Right atrium auricular region (tissue), 2 donors: Measurements from ENCODE around the gene EID1. TPM values are rescaled to one million over a fixed set of nuclear protein-coding genes. Genes with fewer than 3 reads are reported as not detected.

ENCODE experiments used
- DNase-seq: peaks from one replicate; pipeline ENCODE4 v3.0.0-alpha.2; 2019; ENCODE audit warnings: low spot score
- H3K27ac ChIP-seq, 2 donors: fragments of 200-600 bp; sonication (generic); 1 replicate in 1 of 2; 2 replicates in 1 of 2; pipeline ENCODE4 v1.5.1; 2016 to 2019
- H3K27me3 ChIP-seq, 2 donors: fragments of 200-600 bp; sonication (generic); one replicate each; pipeline versions ENCODE4 v1.5.1 to v1.6.0; 2017 to 2019
- H3K36me3 ChIP-seq: fragments of 200-600 bp; sonication (generic); one replicate; pipeline ENCODE4 v1.5.1; 2016
- H3K4me1 ChIP-seq, 2 donors: fragments of 200-600 bp; sonication (generic); one replicate each; pipeline versions ENCODE4 v1.5.1 to v1.6.0; 2017 to 2019
- H3K4me3 ChIP-seq, 2 donors: fragments of 200-600 bp; sonication (generic); 1 replicate in 1 of 2; 2 replicates in 1 of 2; pipeline ENCODE4 v1.5.1; 2017 to 2019; ENCODE audit warnings: mild to moderate bottlenecking in 1 of 2, moderate library complexity in 1 of 2
- H3K9me3 ChIP-seq, 2 donors: fragments of 200-600 bp; sonication (generic); one replicate each; pipeline ENCODE4 v1.5.1; 2019
- CTCF ChIP-seq, 2 donors: fragments of 200-600 bp; sonication (generic); IDR thresholded peaks; one replicate each; pipeline ENCODE4 v1.5.1; 2019; ENCODE audit warnings: antibody characterized with exemption in 2 of 2
- total RNA-seq, 2 donors: library from RNA; depleted of rRNA; stranded (reverse); fragments of >200 nt; gene quantifications; one replicate each; pipeline ENCODE4 v1.1.0, GENCODE V29; 2016

Gene EID1
- total RNA-seq = 100 to 1,000 TPM; 369 to 524 TPM

GRCh38 chr15:48877630-48878595, at the start of gene EID1:
Gene EID1, plus strand, starts transcription at chr15:48878134. Its CDS starts 43 bp downstream, at chr15:48878177.
- peak; percentile 96 for DNase-seq
- peak in 1 of 2 donors; percentile 18 for TF ChIP-seq CTCF (IDR thresholded peaks at IDR 0.05)
- H3K27ac ChIP-seq = peak within 1 kb of the TSS; percentile 91 to 97
- H3K27me3 ChIP-seq = no peaks in the 10 kb centered on the region
- peak within 1 kb of the TSS; percentile 73 to 83 for H3K4me3 ChIP-seq
- H3K9me3 ChIP-seq = no peaks in the 10 kb centered on the region
- H3K36me3 ChIP-seq = no peaks in the 10 kb centered on the region
- peaks cover 0 to 26% of the 10 kb centered on the region in 2 donors for H3K4me1 ChIP-seq

GRCh38 chr15:48828471-48828870, 49.5 kb upstream of the EID1 start:
- no peaks in the 10 kb centered on the region for H3K36me3 ChIP-seq
- no peak overlapping the region for H3K4me3 ChIP-seq
- DNase-seq = no peak
- H3K9me3 ChIP-seq = peaks cover 0 to 8% of the 10 kb centered on the region in 2 donors
- no peaks in the 10 kb centered on the region for H3K4me1 ChIP-seq
- no peaks in the 10 kb centered on the region for H3K27me3 ChIP-seq
- H3K27ac ChIP-seq = no peak overlapping the region
- TF ChIP-seq CTCF (IDR thresholded peaks at IDR 0.05) = no peak

GRCh38 chr15:48828906-48829305, 49.0 kb upstream of the EID1 start:
- H3K4me1 ChIP-seq = no peaks in the 10 kb centered on the region
- no peak for DNase-seq
- no peaks in the 10 kb centered on the region for H3K36me3 ChIP-seq
- H3K27me3 ChIP-seq = no peaks in the 10 kb centered on the region
- no peak overlapping the region for H3K4me3 ChIP-seq
- H3K9me3 ChIP-seq = peaks cover 0 to 12% of the 10 kb centered on the region in 2 donors
- H3K27ac ChIP-seq = no peak overlapping the region
- no peak for TF ChIP-seq CTCF (IDR thresholded peaks at IDR 0.05)

- no peak for DNase-seq
- no peak for TF ChIP-seq CTCF (IDR thresholded peaks at IDR 0.05)
- no peaks in the 10 kb centered on the region for H3K27me3 ChIP-seq
- no peaks in the 10 kb centered on the region for H3K36me3 ChIP-seq
- no peaks in the 10 kb centered on the region for H3K4me1 ChIP-seq
- H3K4me3 ChIP-seq = no peak overlapping the region
- no peak overlapping the region for H3K27ac ChIP-seq
- peaks cover 0 to 16% of the 10 kb centered on the region in 2 donors for H3K9me3 ChIP-seq
Observed at GRCh38 chr15:48832648-48833047, 45.3 kb upstream of the EID1 start.

- no peak for DNase-seq
- Histone ChIP-seq H3K9me3 (peaks cover 0 to 16% of the 10 kb centered on the region in 2 donors), H3K4me1 (no peaks in the 10 kb centered on the region), H3K36me3 (no peaks in the 10 kb centered on the region), H3K4me3 (no peak overlapping the region), H3K27ac (no peak overlapping the region), H3K27me3 (no peaks in the 10 kb centered on the region)
- TF ChIP-seq CTCF (IDR thresholded peaks at IDR 0.05) = no peak
Observed at GRCh38 chr15:48833526-48834239, 44.3 kb upstream of the EID1 start.
